Bronchial epithelial cell (primary cell): Measurements from ENCODE around the gene TGFBR3. TPM values are rescaled to one million over a fixed set of nuclear protein-coding genes. Genes with fewer than 3 reads are reported as not detected.

Source experiments
- DNase-seq: peaks from one replicate; pipeline ENCODE4 v3.0.0-alpha.2; 2010; ENCODE audit warnings: low read depth
- FAIRE-seq: peaks from 2 replicates; lab custom pipeline; 2011; peaks lifted over from hg19 to GRCh38; lab: Jason Lieb, UNC
- H3K27me3 ChIP-seq: 2 replicates; pipeline ENCODE4 v1.5.1; 2011; ENCODE audit warnings: low read length; ENCODE audit not compliant: control insufficient read depth, insufficient read depth
- H3K36me3 ChIP-seq: 2 replicates; pipeline ENCODE4 v1.5.1; 2011; ENCODE audit warnings: low read length; ENCODE audit not compliant: control insufficient read depth, insufficient read depth
- H3K4me3 ChIP-seq: 2 replicates; pipeline ENCODE4 v1.5.1; 2011; ENCODE audit warnings: mild to moderate bottlenecking, low read depth, low read length, control low read depth
- total RNA-seq: library from RNA; depleted of rRNA; stranded (reverse); fragments of >200 nt; gene quantifications from 2 replicates; pipeline ENCODE4 v1.2.1, GENCODE V29; 2014
- TF ChIP-seq, protein P1 (sequence below): IDR thresholded peaks from 2 replicates; pipeline ENCODE4 v1.5.1; 2011; ENCODE audit warnings: mild to moderate bottlenecking, moderate library complexity, low read length, control low read depth, inconsistent platforms; ENCODE audit not compliant: insufficient read depth, severe bottlenecking

The TGFBR3 gene
- total RNA-seq, 1 donor from 2014 or later, result 1.8 TPM

DNA sequence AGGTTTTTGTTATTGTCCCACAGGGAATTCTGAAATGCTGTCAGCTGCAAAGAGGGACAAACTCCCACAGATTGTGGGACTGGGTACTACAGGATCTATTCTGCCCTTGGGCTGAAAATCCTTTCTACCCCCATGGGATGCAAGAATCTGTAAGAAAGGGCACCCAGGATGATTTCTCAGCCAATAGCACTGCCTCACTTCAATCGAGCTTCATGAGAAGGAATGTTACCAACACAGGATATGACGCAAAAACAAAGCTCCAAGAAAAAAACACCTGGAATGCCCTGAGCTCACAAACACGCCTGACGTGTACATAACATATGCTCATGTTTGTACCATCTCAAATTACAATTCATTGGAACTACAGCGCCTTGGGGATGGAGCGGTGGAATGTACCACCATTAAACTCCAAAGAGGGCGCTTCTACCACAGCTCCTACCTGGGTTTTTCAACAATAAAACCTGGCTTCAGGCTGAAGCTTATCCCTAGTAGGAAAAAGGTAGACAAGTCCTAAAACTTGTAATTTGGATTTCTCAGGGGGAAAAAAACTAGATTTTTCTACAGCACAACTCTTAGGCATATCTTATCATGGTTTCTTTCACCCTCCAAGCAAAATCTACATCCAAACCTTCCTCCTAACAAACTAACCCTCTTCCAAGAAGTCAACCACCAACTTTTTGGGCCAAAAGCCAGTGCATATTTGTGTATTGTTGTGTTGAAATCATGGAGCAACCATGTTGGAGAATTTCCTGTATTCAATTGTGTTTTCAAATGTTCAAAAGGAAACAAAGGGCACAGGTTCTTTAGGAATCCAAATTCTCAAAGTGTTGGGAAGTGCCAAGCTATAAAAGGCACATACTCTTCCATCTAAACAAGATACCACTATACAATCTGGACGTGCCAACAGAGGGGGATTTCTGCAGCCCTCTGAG lies 78.9 kb downstream of the TGFBR3 start:
- H3K4me3 ChIP-seq, result no peak overlapping the region
- no peaks in the 10 kb centered on the region for H3K27me3 ChIP-seq
- peak; percentile 38 for DNase-seq
- no peak for FAIRE-seq
- TF ChIP-seq, protein P1, sequence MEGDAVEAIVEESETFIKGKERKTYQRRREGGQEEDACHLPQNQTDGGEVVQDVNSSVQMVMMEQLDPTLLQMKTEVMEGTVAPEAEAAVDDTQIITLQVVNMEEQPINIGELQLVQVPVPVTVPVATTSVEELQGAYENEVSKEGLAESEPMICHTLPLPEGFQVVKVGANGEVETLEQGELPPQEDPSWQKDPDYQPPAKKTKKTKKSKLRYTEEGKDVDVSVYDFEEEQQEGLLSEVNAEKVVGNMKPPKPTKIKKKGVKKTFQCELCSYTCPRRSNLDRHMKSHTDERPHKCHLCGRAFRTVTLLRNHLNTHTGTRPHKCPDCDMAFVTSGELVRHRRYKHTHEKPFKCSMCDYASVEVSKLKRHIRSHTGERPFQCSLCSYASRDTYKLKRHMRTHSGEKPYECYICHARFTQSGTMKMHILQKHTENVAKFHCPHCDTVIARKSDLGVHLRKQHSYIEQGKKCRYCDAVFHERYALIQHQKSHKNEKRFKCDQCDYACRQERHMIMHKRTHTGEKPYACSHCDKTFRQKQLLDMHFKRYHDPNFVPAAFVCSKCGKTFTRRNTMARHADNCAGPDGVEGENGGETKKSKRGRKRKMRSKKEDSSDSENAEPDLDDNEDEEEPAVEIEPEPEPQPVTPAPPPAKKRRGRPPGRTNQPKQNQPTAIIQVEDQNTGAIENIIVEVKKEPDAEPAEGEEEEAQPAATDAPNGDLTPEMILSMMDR, result no peak
- H3K36me3 ChIP-seq, result no peaks in the 10 kb centered on the region

DNA sequence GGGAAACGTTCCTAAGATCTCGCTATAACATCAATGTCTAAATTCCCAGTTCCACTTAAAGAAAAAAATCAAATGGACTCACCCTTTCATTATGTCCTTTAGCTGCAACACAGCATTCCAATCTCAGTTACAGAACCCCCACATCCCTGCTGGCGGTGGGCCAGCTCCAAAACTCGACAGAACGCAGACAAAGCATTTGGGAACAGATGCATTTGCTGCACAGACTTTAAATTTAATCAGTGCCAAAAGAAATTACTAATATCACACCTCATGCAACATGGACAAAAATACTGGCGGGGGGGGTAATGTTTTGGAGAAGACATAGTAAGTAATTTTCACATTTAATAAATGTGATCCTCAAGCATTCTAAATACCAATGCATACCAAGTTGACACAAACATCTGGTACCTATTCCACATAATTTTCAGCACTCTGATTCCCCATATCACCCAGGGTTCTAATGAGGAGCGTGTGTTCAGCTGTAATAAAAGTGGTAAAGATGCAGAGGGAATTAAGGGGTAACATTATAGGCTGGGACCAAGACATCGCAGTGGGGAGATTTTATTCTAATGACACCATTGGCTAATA lies 79.7 kb downstream of the TGFBR3 start:
- DNase-seq, result no peak
- no peak for FAIRE-seq
- no peak overlapping the region for H3K4me3 ChIP-seq
- TF ChIP-seq, protein P1, result no peak
- no peaks in the 10 kb centered on the region for H3K36me3 ChIP-seq
- no peaks in the 10 kb centered on the region for H3K27me3 ChIP-seq

DNA sequence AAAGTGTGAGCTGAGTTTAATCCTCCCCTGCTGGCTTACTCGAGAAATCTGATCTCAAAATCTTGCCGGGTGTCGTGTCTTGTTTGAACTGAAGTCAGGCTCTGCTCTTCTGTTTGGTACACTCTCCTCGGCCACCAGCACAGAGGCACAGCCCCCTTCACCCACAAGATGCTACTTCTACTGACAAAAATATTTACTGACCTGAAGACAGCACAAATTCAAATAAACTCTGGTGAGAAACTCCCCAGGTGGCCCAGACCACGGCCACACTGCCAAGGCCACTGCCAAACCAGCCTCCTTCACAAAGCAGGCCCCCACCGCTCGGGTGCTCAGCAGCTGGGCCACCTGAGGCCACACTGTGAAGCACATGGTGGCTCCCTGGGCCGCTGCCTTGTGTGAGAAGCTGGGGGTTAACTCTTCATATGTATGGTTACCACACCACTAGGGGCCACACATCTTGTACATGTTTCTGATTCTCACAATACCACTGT lies 80.6 kb downstream of the TGFBR3 start:
- Histone ChIP-seq H3K4me3 (no peak overlapping the region), H3K27me3 (no peaks in the 10 kb centered on the region), H3K36me3 (no peaks in the 10 kb centered on the region)
- TF ChIP-seq, protein P1, result no peak
- FAIRE-seq (no peak), DNase-seq (no peak)

DNA sequence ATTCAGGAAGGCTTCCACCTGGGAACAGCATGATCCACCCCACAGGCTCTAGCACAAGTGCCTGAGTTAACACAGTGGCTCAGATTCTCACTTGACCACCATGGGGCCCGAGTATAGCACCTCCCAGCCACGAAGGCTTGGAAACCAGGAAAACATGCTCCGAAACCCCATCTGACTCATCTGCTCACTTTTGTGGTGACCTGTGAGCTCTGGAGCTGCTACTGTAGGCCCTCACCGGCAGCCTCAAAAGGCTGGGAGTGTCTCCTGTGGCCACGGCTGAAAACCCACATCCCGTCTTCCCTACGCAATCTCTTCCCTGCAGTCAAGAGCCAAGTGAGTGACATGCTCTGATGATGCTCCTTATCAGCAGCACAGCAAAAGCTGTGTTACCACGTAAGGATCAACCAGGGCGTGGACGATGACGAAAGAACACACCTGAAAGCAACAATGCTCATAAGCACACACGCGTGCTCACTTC lies 81.4 kb downstream of the TGFBR3 start:
- TF ChIP-seq, protein P1, result no peak
- Histone ChIP-seq H3K27me3 (no peaks in the 10 kb centered on the region), H3K4me3 (no peak overlapping the region), H3K36me3 (no peaks in the 10 kb centered on the region)
- FAIRE-seq, result no peak
- DNase-seq, result peak; percentile 89

DNA sequence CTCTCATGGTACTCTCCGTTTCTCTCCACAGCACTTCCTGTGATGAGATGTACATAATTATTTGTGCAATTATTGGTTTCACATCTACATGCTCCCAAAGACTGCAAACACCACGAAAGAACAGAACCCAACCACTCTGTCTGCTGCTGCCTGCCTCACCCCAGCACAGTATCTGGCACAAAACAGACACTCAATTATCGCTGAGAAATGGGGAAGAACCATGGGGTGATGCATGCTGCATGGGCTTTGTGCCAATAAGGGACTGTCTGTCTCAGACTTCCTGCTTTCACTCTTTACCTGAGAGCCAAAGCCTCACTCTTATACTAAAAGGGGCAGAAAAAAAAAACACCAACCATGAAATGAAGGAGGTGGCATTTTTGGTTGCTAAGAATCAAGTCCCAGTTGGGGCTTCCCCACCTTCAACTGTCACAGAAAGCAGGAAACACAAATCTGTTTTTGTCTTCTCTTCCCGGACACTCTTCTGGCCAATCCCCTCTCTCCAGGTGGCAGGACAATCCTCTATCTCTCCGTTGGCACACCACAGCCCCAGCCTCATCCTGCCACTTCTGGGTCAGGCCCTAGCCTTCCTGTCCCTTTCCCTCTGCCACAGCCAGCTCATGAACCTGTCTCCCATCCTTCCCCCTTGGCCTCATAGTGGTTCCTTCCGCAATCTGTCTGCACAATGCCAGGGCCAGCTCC lies 82.0 kb downstream of the TGFBR3 start:
- Histone ChIP-seq H3K4me3 (no peak overlapping the region), H3K27me3 (no peaks in the 10 kb centered on the region), H3K36me3 (no peaks in the 10 kb centered on the region)
- FAIRE-seq (no peak), DNase-seq (peak; percentile 74)
- TF ChIP-seq, protein P1, result no peak
